Measurements from ENCODE around the gene HEXD.

The HEXD gene

GRCh38 chr17:82440469-82440981 is 22.4 kb downstream of the HEXD start:
- no peak for FAIRE-seq
- no peak for DNase-seq (ENCODE audit: insufficient read length)
- no peak for TF ChIP-seq POLR2AphosphoS5 (IDR thresholded peaks at IDR 0.05; ENCODE audit: low read depth, low read length)

GRCh38 chr17:82440991-82441627 is 23.0 kb downstream of the HEXD start:
- FAIRE-seq, result no peak
- DNase-seq (ENCODE audit: insufficient read length), result no peak
- TF ChIP-seq POLR2AphosphoS5 (IDR thresholded peaks at IDR 0.05; ENCODE audit: low read depth, low read length) (no peak), TAF1 (IDR thresholded peaks at IDR 0.05; ENCODE audit: borderline replicate concordance, low read depth, low read length) (no peak), POLR2A (IDR thresholded peaks at IDR 0.05; ENCODE audit: low read depth, low read length) (no peak; the same call in 1 of the 2 replicates)

GRCh38 chr17:82441691-82442487 is 23.7 kb downstream of the HEXD start:
- FAIRE-seq (no peak), DNase-seq (ENCODE audit: insufficient read length) (no peak)
- TF ChIP-seq POLR2AphosphoS5 (IDR thresholded peaks at IDR 0.05; ENCODE audit: low read depth, low read length), result no peak
- peak; percentile 61 for TF ChIP-seq POLR2A (IDR thresholded peaks at IDR 0.05; ENCODE audit: low read depth, low read length)
- TF ChIP-seq TAF1 (IDR thresholded peaks at IDR 0.05; ENCODE audit: borderline replicate concordance, low read depth, low read length), result no peak

- DNase-seq (ENCODE audit: insufficient read length) (no peak), FAIRE-seq (no peak)
- TF ChIP-seq POLR2AphosphoS5 (IDR thresholded peaks at IDR 0.05; ENCODE audit: low read depth, low read length), result no peak
- TF ChIP-seq POLR2A (IDR thresholded peaks at IDR 0.05; ENCODE audit: low read depth, low read length), result no peak
- no peak for TF ChIP-seq TAF1 (IDR thresholded peaks at IDR 0.05; ENCODE audit: borderline replicate concordance, low read depth, low read length)
These were observed 24.7 kb downstream of the HEXD start for GRCh38 chr17:82442643-82443464.

- FAIRE-seq (no peak), DNase-seq (ENCODE audit: insufficient read length) (no peak)
- no peak for TF ChIP-seq TAF1 (IDR thresholded peaks at IDR 0.05; ENCODE audit: borderline replicate concordance, low read depth, low read length)
- TF ChIP-seq POLR2AphosphoS5 (IDR thresholded peaks at IDR 0.05; ENCODE audit: low read depth, low read length), result peak; percentile 36; the same call in 1 of the 2 replicates
These were observed 25.5 kb downstream of the HEXD start for GRCh38 chr17:82443465-82444283.

- TF ChIP-seq POLR2AphosphoS5 (IDR thresholded peaks at IDR 0.05; ENCODE audit: low read depth, low read length) (0 out of 2 replicates have a peak, but pooled peaks have one; percentile 23), TAF1 (IDR thresholded peaks at IDR 0.05; ENCODE audit: borderline replicate concordance, low read depth, low read length) (no peak)
- no peak for FAIRE-seq
These were observed 26.2 kb downstream of the HEXD start for GRCh38 chr17:82444284-82444893.

GRCh38 chr17:82444941-82445521 is 26.9 kb downstream of the HEXD start:
- no peak for FAIRE-seq
- DNase-seq (ENCODE audit: insufficient read length), result no peak
- TF ChIP-seq POLR2AphosphoS5 (IDR thresholded peaks at IDR 0.05; ENCODE audit: low read depth, low read length) (no peak), TAF1 (IDR thresholded peaks at IDR 0.05; ENCODE audit: borderline replicate concordance, low read depth, low read length) (no peak), POLR2A (IDR thresholded peaks at IDR 0.05; ENCODE audit: low read depth, low read length) (no peak)

More at GRCh38 chr17:82444284-82444893, 26.2 kb downstream of the HEXD start:
- DNase-seq (ENCODE audit: insufficient read length), result no peak

GRCh38 chr17:82445542-82445941 is 27.4 kb downstream of the HEXD start:
- peak; percentile 77 for FAIRE-seq
- no peak for TF ChIP-seq POLR2A (IDR thresholded peaks at IDR 0.05; ENCODE audit: low read depth, low read length)
- TF ChIP-seq POLR2AphosphoS5 (IDR thresholded peaks at IDR 0.05; ENCODE audit: low read depth, low read length), result no peak
- TF ChIP-seq TAF1 (IDR thresholded peaks at IDR 0.05; ENCODE audit: borderline replicate concordance, low read depth, low read length), result no peak
- DNase-seq (ENCODE audit: insufficient read length), result no peak

- DNase-seq (ENCODE audit: insufficient read length) (no peak), FAIRE-seq (no peak)
- TF ChIP-seq TAF1 (IDR thresholded peaks at IDR 0.05; ENCODE audit: borderline replicate concordance, low read depth, low read length), result no peak
- TF ChIP-seq POLR2A (IDR thresholded peaks at IDR 0.05; ENCODE audit: low read depth, low read length), result no peak
- no peak for TF ChIP-seq POLR2AphosphoS5 (IDR thresholded peaks at IDR 0.05; ENCODE audit: low read depth, low read length)
These were observed 28.0 kb downstream of the HEXD start for GRCh38 chr17:82446124-82446523.

- no peak for DNase-seq (ENCODE audit: insufficient read length)
- FAIRE-seq, result no peak
- TF ChIP-seq POLR2AphosphoS5 (IDR thresholded peaks at IDR 0.05; ENCODE audit: low read depth, low read length), result no peak
These were observed 28.5 kb downstream of the HEXD start for GRCh38 chr17:82446649-82447048.

All from GM12892 (cell line).